A673 (cell line): Measurements from ENCODE around the gene ITGA1.

Experiments
- EZH2 ChIP-seq: fragments of 200-600 bp; sonication (generic); IDR thresholded peaks from 2 replicates; pipeline ENCODE4 v1.6.1; 2017; ENCODE audit warnings: borderline replicate concordance, low read depth, mild to moderate bottlenecking, mixed read lengths, antibody characterized with exemption, low read length; ENCODE audit not compliant: poor library complexity, severe bottlenecking
- TF ChIP-seq, protein P1 (sequence below): fragments of 300-800, 200-600 bp; sonication (generic); conservative IDR thresholded peaks from 2 replicates; pipeline ENCODE4 v1.5.1; 2017; ENCODE audit warnings: low read depth, mild to moderate bottlenecking, antibody characterized with exemption, low read length, moderate library complexity, mixed read lengths

DNA sequence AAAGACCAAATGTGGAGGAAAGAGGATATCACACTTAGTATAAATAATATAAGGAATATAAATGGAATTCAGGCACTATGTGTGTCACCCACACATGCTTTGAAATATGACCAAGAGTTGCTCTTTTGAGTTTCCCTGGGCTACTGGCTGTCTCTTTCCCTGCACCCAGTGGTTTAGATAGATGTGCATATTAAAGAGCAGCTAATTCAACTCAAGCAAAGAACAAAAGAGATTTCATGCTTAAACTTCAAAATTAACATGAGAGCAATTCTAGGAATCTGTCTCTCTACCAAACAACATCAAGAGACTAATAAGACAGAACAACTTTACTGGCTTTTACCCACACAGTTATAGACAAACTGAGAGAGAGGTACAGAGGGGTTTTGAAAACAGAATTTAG is 38.0 kb upstream of the ITGA1 start:
- TF ChIP-seq, protein P1, sequence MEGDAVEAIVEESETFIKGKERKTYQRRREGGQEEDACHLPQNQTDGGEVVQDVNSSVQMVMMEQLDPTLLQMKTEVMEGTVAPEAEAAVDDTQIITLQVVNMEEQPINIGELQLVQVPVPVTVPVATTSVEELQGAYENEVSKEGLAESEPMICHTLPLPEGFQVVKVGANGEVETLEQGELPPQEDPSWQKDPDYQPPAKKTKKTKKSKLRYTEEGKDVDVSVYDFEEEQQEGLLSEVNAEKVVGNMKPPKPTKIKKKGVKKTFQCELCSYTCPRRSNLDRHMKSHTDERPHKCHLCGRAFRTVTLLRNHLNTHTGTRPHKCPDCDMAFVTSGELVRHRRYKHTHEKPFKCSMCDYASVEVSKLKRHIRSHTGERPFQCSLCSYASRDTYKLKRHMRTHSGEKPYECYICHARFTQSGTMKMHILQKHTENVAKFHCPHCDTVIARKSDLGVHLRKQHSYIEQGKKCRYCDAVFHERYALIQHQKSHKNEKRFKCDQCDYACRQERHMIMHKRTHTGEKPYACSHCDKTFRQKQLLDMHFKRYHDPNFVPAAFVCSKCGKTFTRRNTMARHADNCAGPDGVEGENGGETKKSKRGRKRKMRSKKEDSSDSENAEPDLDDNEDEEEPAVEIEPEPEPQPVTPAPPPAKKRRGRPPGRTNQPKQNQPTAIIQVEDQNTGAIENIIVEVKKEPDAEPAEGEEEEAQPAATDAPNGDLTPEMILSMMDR = no peak
- TF ChIP-seq EZH2 = no peak
